ENCODE data around the gene WNT3.
A peak's percentile ranks its signal among the peaks of the same experiment; 100 is the strongest.
"Not testable (repeated sequence)": the region's sequence is repeated elsewhere in the genome, so short reads cannot be mapped to it uniquely, and the experiment has no call there.

The WNT3 gene

DNA sequence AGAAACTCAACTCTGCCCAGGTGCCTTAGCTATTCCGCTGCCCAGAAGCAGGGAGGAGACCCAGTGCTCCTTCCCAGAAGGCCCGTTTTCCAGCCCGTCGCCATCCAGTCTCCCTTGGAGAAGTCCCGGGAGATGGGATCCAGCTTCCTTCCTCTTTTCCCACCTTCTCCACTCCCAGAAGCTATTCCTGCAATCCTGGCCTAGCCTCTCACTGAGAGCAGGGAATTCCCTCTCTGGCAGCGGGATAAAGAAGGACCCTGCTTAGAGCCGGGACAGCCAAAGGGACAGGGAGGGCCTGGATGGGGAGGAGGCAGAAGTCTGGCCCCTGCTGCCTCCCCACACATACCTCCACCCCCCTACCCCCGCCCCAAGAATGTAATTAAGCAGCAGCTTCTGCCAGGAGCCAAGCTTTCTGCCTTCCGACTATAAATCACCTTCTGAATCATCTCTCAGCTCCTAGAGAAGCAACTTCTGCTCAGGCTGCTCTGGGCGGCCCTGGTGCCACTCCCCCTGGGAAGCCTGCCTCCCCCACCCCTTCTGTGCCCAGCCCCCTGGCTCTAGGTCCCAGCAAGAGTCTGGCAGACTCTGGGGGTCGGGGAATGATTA lies 6.4 kb downstream of the WNT3 start:
- DNase-seq = no peak

DNA sequence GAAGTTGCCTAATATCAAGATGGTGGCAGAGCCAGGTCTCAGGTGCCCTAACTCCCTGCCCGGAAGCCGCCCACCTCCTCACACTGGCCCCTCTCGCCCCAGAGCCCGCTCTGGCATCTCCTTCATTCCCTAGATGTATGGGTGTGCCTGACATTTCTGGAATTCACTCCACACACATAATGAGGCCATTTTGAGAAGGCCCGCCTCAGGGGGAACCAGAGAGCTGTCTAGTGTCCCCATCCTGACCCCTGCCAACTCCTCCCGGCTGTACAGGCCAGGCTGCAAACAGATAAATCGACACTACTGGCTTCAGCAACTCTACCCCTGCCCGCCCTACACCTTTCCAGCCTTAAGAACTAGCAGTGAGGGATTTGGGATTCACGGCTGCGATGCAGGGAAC lies 7.7 kb downstream of the WNT3 start:
- no peak for DNase-seq

- DNase-seq = no peak
Observed at GRCh38 chr17:46809110-46809571, 9.4 kb downstream of the WNT3 start.

GRCh38 chr17:46805771-46806170 lies 12.7 kb downstream of the WNT3 start:
- no peak for DNase-seq

DNA sequence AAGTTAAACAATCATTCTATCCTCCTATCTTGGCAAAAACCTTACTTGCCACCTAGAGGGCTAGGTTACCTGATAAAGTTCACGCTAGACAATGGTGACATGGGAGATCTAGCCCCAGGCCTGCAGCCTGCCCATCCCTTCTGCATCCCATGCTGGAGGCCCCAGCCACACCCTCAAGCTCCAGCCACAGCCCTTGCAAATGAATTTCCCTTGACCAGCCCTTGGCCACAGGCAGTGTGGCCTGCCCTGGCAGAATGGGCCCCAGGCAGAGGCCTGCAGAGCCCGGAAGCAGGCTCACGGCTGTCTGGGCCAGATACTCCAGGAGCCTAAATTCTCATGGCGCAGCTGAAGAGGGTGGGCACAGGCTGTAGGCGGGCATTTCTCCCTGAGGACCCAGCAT lies 14.9 kb downstream of the WNT3 start:
- DNase-seq = no peak

- no peak for DNase-seq
Observed at GRCh38 chr17:46802800-46803199, 15.7 kb downstream of the WNT3 start.

GRCh38 chr17:46800573-46800972 lies 17.9 kb downstream of the WNT3 start:
- no peak for DNase-seq

GRCh38 chr17:46796956-46797530 lies 21.4 kb downstream of the WNT3 start:
- DNase-seq = no peak

DNA sequence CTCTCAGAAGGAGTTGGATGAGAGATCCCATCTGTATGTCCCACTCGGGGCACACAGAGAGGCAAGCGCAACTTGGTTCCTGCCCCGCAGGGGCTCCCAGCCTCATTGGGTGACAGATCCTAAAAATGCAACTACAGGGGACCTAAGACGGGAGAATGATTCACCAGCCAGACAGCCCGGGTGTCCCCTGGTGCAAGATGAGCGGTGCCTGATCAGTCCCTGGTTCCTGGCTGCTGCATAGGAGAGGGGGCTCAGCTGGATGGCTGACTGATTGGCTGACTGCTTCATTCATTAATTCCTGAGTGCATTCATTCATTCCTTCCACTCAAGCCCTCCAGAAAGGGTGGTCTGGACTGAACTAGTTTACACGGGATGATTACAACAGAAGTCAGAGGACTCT lies 22.0 kb downstream of the WNT3 start:
- DNase-seq = no peak

DNA sequence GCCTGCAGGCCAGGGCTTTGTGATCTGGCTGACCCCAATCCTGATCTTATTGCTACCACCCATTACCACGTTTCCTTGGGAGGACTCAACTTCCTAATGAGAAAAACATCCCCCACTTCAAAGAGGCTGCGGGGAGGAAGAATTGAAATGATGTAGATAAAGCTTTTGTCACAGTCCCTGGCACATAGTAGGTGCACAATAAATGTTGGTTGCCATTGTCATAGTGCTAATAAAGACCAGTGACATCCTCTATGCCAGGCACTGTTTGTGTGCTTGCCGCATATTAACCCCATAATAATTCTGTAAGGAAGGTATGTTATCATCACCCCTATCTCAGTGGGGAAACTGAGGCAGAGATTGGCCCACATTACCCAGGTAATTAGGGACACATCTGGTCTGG lies 22.4 kb downstream of the WNT3 start:
- DNase-seq = no peak

GRCh38 chr17:46795379-46795952 lies 23.0 kb downstream of the WNT3 start:
- DNase-seq = no peak

- DNase-seq = no peak
Observed at GRCh38 chr17:46794318-46794717, 24.2 kb downstream of the WNT3 start.

- DNase-seq = no peak
Observed at GRCh38 chr17:46793541-46793940, 25.0 kb downstream of the WNT3 start.

GRCh38 chr17:46793023-46793422 lies 25.5 kb downstream of the WNT3 start:
- not testable (repeated sequence) for DNase-seq

DNA sequence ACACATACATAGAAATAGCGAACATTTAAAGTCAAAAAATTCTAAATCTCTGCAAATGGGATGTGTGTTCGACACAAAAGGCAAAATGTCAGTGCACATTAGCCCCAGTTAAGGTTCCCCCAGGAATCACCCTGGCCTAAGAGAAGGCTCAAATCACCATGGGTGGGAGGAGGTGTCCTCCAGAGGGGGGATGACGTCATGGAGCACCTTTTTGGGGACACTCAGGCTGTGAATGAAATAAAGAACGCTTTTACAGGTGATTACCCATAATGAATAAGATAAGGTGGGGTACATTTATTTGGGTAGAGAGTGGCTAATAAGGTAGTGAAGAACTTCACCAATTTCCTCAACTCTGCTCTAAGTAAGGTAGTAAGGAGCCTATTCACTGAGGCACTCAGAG lies 26.4 kb downstream of the WNT3 start:
- no peak for DNase-seq

DNA sequence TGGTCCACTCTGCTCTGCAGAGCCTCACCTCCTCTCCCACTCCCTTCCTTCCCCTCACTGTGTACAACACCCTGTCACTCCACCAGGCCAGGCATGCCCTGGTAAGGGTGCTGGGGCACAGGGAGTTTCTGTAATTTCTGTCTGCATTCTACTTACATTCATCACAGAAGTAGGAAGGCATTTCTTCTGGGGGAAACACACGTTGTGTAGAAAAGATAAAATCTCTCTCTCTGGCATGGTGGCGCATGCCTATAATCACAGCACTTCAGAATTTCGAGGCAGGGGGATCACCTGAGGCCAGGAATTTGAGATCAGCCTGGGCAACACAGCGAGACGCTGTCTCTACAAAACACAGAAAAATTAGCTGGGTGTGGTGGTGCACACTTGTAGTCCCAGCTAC lies 27.0 kb downstream of the WNT3 start:
- DNase-seq = no peak

DNA sequence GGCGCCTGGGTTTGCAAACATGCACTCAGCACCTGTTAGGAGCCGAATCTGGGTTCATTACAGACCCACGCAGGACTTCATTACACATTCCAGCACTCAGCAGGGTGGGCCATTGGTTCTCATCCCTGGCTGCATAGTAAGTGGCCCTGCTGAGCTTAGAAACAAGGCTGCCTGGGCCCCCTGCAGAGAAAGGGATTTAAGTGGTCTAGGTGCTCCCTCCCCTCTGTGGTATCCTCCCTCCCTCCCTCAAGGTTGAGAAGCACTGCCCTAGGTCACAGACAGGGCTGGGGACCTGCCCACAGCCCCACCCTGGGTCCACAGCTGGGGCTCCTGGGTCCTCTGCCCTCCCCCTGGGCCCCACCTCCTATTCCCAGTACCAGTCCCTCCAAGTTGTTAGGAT lies 28.3 kb downstream of the WNT3 start:
- DNase-seq = no peak

- DNase-seq = no peak
Observed at GRCh38 chr17:46789610-46790009, 28.9 kb downstream of the WNT3 start.

- no peak for DNase-seq
Observed at GRCh38 chr17:46788796-46789195, 29.7 kb downstream of the WNT3 start.

- DNase-seq = no peak
Observed at GRCh38 chr17:46788300-46788699, 30.2 kb downstream of the WNT3 start.

DNA sequence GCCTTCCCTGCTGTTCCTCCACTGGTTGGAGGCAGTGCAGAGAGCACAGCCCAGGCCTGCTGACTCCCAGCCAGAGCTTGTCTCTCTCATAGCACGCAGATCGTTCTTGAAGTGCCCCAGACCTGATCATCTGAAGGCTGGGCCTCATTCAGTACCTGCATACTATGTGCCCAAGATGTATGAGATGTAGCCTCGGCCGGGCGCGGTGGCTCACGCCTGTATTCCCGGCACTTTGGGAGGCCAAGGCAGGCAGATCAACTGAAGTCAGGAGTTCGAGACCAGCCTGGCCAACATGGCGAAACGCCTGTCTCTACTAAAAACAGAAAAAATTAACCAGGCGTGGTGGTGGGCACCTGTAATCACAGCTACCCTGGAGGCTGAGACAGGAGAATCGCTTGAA lies 31.0 kb downstream of the WNT3 start:
- no peak for DNase-seq

- no peak for DNase-seq
Observed at GRCh38 chr17:46785696-46786095, 32.8 kb downstream of the WNT3 start.

DNA sequence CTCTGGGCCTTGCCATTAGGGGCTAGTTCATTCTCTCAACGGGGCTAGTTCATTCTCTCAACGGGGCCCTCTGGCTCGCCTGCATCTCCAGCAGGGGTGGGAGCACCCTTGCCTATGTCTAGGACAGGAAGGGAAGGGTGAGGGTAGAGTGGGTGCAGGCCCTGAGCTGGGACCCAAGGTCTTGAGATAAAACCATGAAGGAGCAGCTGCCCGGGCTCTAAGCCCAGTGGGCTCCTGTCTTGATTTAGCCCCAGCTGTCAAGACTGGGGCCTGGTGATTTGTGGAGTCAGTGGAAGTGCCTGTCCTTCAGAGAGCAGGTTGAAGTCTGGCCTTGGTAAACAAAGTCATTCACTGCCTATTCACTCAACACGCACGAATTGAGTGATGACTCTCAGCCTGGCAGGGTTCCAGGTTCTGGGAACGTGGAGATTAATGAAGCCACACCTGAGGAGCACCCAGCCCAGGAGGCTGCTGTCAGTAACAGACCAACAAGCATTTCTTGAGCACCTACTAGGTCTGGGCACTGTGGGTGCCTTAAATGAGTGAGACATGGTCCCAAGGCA lies 35.4 kb downstream of the WNT3 start:
- no peak for DNase-seq

DNA sequence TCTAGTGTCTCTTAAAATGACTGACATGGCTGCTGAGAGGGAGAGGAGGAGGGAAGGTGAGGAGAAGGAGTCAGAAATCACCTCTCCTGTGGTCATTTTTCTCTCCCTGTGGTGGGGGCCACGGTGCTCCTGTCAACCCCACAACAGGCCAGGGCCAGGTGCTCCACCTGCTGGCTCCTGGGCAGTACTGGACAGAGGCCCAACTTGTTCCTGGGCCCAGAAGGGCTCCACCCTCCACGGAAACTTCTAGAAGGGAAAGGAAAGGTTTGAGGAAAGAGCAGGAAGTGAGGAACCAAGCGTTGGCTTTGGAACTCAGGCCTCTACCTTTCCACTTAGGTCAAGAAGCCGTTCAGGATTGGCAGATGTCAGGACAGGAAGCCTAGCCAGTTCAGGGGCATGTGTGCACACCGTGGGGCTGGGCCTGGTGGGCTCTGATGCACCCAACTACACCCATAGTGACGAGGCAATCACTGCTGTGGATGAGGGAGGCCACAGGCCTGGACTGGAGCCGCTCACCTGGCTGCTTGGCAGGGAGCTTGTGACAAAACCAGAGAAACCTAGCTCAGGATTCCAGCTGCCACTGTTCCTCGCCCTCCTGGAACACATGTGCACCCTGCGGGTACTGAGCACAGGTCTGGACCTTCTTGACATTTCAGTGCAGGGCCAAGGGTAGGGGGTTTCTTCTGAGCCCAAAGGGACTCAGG lies 36.1 kb downstream of the WNT3 start:
- DNase-seq = peak; percentile 34

All from CD4-positive, alpha-beta T cell treated with Interleukin-15 for 1 hour (primary cell).